ENCODE data around the gene LRMDA. TPM values are rescaled to one million over a fixed set of nuclear protein-coding genes. Genes with fewer than 3 reads are reported as not detected.

Gene LRMDA
- polyA plus RNA-seq, 2 of the 4 experiments (the other 2 are of a cell fraction), result 4.6 to 5.2 TPM

GRCh38 chr10:75894761-75895160 is 463.3 kb downstream of the LRMDA start:
- Histone ChIP-seq H3K27ac (no peak overlapping the region), H3K4me3 (no peak overlapping the region), H3K4me2 (no peak overlapping the region), H3K9me3 (no peaks in the 10 kb centered on the region), H3K4me1 (no peaks in the 10 kb centered on the region)
- ChIA-PET CTCF (no interaction called here), POLR2A (no interaction called here)
- ATAC-seq (no peak), DNase-seq (ENCODE audit: low read depth in 1 of 2, low spot score in 1 of 2) (no peak), FAIRE-seq (no peak)
- no peak for TF ChIP-seq RCOR1 (IDR thresholded peaks at IDR 0.05; ENCODE audit: low read depth, low read length)
- TF ChIP-seq RARB (CRISPR knock-in tag; IDR thresholded peaks at IDR 0.05), result no peak
- TF ChIP-seq EHMT2 (IDR thresholded peaks at IDR 0.05; ENCODE audit: low read depth), result no peak
- 48% methylated on average over 1 of the region's 1 CpG for WGBS (ENCODE audit: missing lambda C conversion rate)

- CTCF ChIA-PET, result no interaction called here
- FAIRE-seq, result no peak
These were observed 463.8 kb downstream of the LRMDA start for GRCh38 chr10:75895259-75895658.

More at GRCh38 chr10:75895259-75895658, 463.8 kb downstream of the LRMDA start:
- no peaks in the 10 kb centered on the region for H3K9me3 ChIP-seq
- TF ChIP-seq SMC3 (IDR thresholded peaks at IDR 0.05) (no peak), HOXB5 (CRISPR knock-in tag; IDR thresholded peaks at IDR 0.05) (no peak), BCL3 (IDR thresholded peaks at IDR 0.05) (no peak), RNF2 (IDR thresholded peaks at IDR 0.05; ENCODE audit: borderline replicate concordance, low read depth) (no peak), JUN (IDR thresholded peaks at IDR 0.05) (no peak), HDAC2 (IDR thresholded peaks at IDR 0.05) (no peak), POLR2A (IDR thresholded peaks at IDR 0.05; ENCODE audit: low read length) (no peak), ZSCAN20 (CRISPR knock-in tag; IDR thresholded peaks at IDR 0.05) (no peak), EP300 (IDR thresholded peaks at IDR 0.05) (no peak), CHD2 (IDR thresholded peaks at IDR 0.05; ENCODE audit: low read length, partially characterized antibody) (no peak), RAD21 (conservative IDR thresholded peaks at IDR 0.05 in 1 of 2, IDR thresholded peaks at IDR 0.05 in 1 of 2) (no peak), MAFK (IDR thresholded peaks at IDR 0.05; ENCODE audit: partially characterized antibody) (no peak), NR3C1 (IDR thresholded peaks at IDR 0.05) (no peak), USF2 (IDR thresholded peaks at IDR 0.05) (no peak), REST (IDR thresholded peaks at IDR 0.05) (no peak)
- H3K27ac ChIP-seq, result no peak overlapping the region
- no peak for ATAC-seq
- no peaks in the 10 kb centered on the region for H3K4me1 ChIP-seq
- H3K4me3 ChIP-seq, result no peak overlapping the region
- H3K4me2 ChIP-seq, result no peak overlapping the region
- POLR2A ChIA-PET, result no interaction called here
- no peak for DNase-seq (ENCODE audit: low read depth in 1 of 2, low spot score in 1 of 2)

Measured in A549 (cell line).